ENCODE results near the gene PCDHB3. TPM values are rescaled to one million over a fixed set of nuclear protein-coding genes. Genes with fewer than 3 reads are reported as not detected.

Gene PCDHB3
- 0.81 and 1.3 TPM in 2 replicates for total RNA-seq

GRCh38 chr5:141100243-141100805, at the start of gene PCDHB3:
Gene PCDHB3, plus strand, starts transcription at chr5:141100473. Its CDS starts 177 bp downstream, at chr5:141100650.

GRCh38 chr5:141050622-141051520, 49.4 kb upstream of the PCDHB3 start, which contains the start of gene PCDHB1:
Gene PCDHB1, plus strand, starts transcription at chr5:141051374. Its CDS starts 97 bp downstream, at chr5:141051471.

GRCh38 chr5:141094481-141095262, 5.6 kb upstream of the PCDHB3 start, which contains the start of gene PCDHB2:
Gene PCDHB2, plus strand, starts transcription at chr5:141094615. Its CDS starts 176 bp downstream, at chr5:141094791.

GRCh38 chr5:141121563-141121962, 21.3 kb downstream of the PCDHB3 start, which contains the start of gene PCDHB4:
Gene PCDHB4, plus strand, starts transcription at chr5:141121818. Its CDS starts 181 bp downstream, at chr5:141121999.

GRCh38 chr5:141135030-141135717, 34.9 kb downstream of the PCDHB3 start, which contains the start of gene PCDHB5:
Gene PCDHB5, plus strand, starts transcription at chr5:141135206. Its CDS starts 229 bp downstream, at chr5:141135435.

GRCh38 chr5:141149812-141150211, 49.5 kb downstream of the PCDHB3 start, which contains the start of gene PCDHB6:
Gene PCDHB6, plus strand, starts transcription at chr5:141150057. Its CDS starts 201 bp downstream, at chr5:141150258.

Other genes starting within 250 kb of the PCDHB3 start
- under 0.01 and 0.06 TPM in 2 replicates for gene PCDHA10, start 244.6 kb upstream of the PCDHB3 start, total RNA-seq
- 0.06 and 0.13 TPM in 2 replicates for gene PCDHA11, start 231.5 kb upstream of the PCDHB3 start, total RNA-seq
- under 0.01 and 0.06 TPM in 2 replicates for gene PCDHA12, start 225.2 kb upstream of the PCDHB3 start, total RNA-seq
- gene PCDHA13, start 218.3 kb upstream of the PCDHB3 start, total RNA-seq: under 0.01 and 0.19 TPM in 2 replicates
- 0.06 and 0.13 TPM in 2 replicates for gene PCDHAC1, start 174.2 kb upstream of the PCDHB3 start, total RNA-seq
- 0.31 and 0.53 TPM in 2 replicates for gene PCDHAC2, start 134.0 kb upstream of the PCDHB3 start, total RNA-seq
- not detected in 2 replicates for gene PCDHB1, start 49.1 kb upstream of the PCDHB3 start, total RNA-seq
- gene PCDHB2, start 5.9 kb upstream of the PCDHB3 start, total RNA-seq: 1.7 and 3.8 TPM in 2 replicates
- 0.68 and 0.79 TPM in 2 replicates for gene PCDHB4, start 21.3 kb downstream of the PCDHB3 start, total RNA-seq
- gene PCDHB5, start 34.7 kb downstream of the PCDHB3 start, total RNA-seq: 1.4 and 1.8 TPM in 2 replicates
- 0.13 and 0.37 TPM in 2 replicates for gene PCDHB6, start 49.6 kb downstream of the PCDHB3 start, total RNA-seq
- 0.79 and 1.1 TPM in 2 replicates for gene PCDHB7, start 72.2 kb downstream of the PCDHB3 start, total RNA-seq
- 0.62 and 1.1 TPM in 2 replicates for gene PCDHB8, start 77.3 kb downstream of the PCDHB3 start, total RNA-seq
- 1.8 and 1.9 TPM in 2 replicates for gene PCDHB16, start 81.9 kb downstream of the PCDHB3 start, total RNA-seq
- gene PCDHB9, start 86.7 kb downstream of the PCDHB3 start, total RNA-seq: 0.40 and 0.44 TPM in 2 replicates
- 0.66 and 1.1 TPM in 2 replicates for gene PCDHB10, start 91.9 kb downstream of the PCDHB3 start, total RNA-seq
- 0.44 and 0.53 TPM in 2 replicates for gene PCDHB11, start 99.2 kb downstream of the PCDHB3 start, total RNA-seq
- gene PCDHB12, start 108.2 kb downstream of the PCDHB3 start, total RNA-seq: 0.25 and 0.40 TPM in 2 replicates
- 0.81 and 1.1 TPM in 2 replicates for gene PCDHB13, start 113.4 kb downstream of the PCDHB3 start, total RNA-seq
- gene PCDHB14, start 122.9 kb downstream of the PCDHB3 start, total RNA-seq: 0.92 and 1.1 TPM in 2 replicates
- gene PCDHB15, start 144.9 kb downstream of the PCDHB3 start, total RNA-seq: 0.53 and 0.56 TPM in 2 replicates
- 0.13 and 0.31 TPM in 2 replicates for gene SLC25A2, start 203.6 kb downstream of the PCDHB3 start, total RNA-seq
- gene TAF7, start 220.3 kb downstream of the PCDHB3 start, total RNA-seq: 81.0 and 83.9 TPM in 2 replicates
- gene PCDHGA1, start 230.0 kb downstream of the PCDHB3 start, total RNA-seq: 1.1 TPM in 2 replicates
- gene PCDHGA2, start 238.3 kb downstream of the PCDHB3 start, total RNA-seq: 1.7 and 2.5 TPM in 2 replicates
- gene PCDHGA3, start 243.4 kb downstream of the PCDHB3 start, total RNA-seq: 2.0 and 2.9 TPM in 2 replicates
- gene PCDHGB1, start 249.6 kb downstream of the PCDHB3 start, total RNA-seq: 1.8 and 4.3 TPM in 2 replicates

All from aortic smooth muscle cell (primary cell).